Tibial nerve (tissue), 4 donors: Measurements from ENCODE around the gene NFIA. TPM values are rescaled to one million over a fixed set of nuclear protein-coding genes. Genes with fewer than 3 reads are reported as not detected.

ENCODE experiments used
- DNase-seq, 2 donors: peaks; one replicate each; pipeline ENCODE4 v3.0.0-alpha.2; 2019; ENCODE audit warnings: low spot score in 2 of 2
- H3K27ac ChIP-seq, 4 donors: fragments of 200-600 bp; sonication (generic) in 3 of 4; one replicate each; pipeline ENCODE4 v1.5.1; 2017 to 2019; ENCODE audit warnings: mild to moderate bottlenecking in 1 of 4
- H3K27me3 ChIP-seq, 2 donors: fragments of 200-600 bp; sonication (generic) in 1 of 2; one replicate each; pipeline versions ENCODE4 v1.5.1 to v1.6.0; 2017 to 2019
- H3K36me3 ChIP-seq, 3 donors: fragments of 200-600 bp; sonication (generic); one replicate each; pipeline ENCODE4 v1.5.1; 2018 to 2019
- H3K4me1 ChIP-seq, 4 donors: fragments of 200-600 bp; sonication (generic) in 3 of 4; one replicate each; pipeline ENCODE4 v1.5.1; 2017 to 2019
- H3K4me3 ChIP-seq, 4 donors: fragments of 200-600 bp; sonication (generic) in 3 of 4; one replicate each; pipeline ENCODE4 v1.5.1; 2017 to 2019; ENCODE audit warnings: mild to moderate bottlenecking in 1 of 4, moderate library complexity in 1 of 4
- H3K9me3 ChIP-seq, 4 donors: fragments of 200-600 bp; sonication (generic) in 3 of 4; one replicate each; pipeline ENCODE4 v1.5.1; 2017 to 2019
- CTCF ChIP-seq, 5 experiments: fragments of 200-600 bp in 3 of 5; fragments of 450-650 bp in 2 of 5; sonication (generic) in 3 of 5; IDR thresholded peaks; one replicate each; pipeline ENCODE4 v1.5.1; 2016 to 2019; ENCODE audit warnings: antibody characterized with exemption in 5 of 5, mild to moderate bottlenecking in 3 of 5, moderate library complexity in 2 of 5
- EP300 ChIP-seq, 2 donors: sonication (generic); formaldehyde crosslinking; IDR thresholded peaks; one replicate each; pipeline ENCODE4 v1.6.1; 2017; ENCODE audit warnings: antibody characterized with exemption in 2 of 2, mild to moderate bottlenecking in 1 of 2
- POLR2A ChIP-seq, 2 donors: fragments of 450-650 bp; IDR thresholded peaks; one replicate each; pipeline ENCODE4 v1.6.1; 2017; ENCODE audit warnings: antibody characterized with exemption in 2 of 2, mild to moderate bottlenecking in 2 of 2, moderate library complexity in 2 of 2
- WGBS, 2 donors: methylation state at CpG; one replicate each; pipeline ENCODE4 v1.1.5; 2018; 5-methylcytosine and 5-hydroxymethylcytosine counted together
- total RNA-seq, 4 donors: library from RNA; depleted of rRNA; stranded (reverse); fragments of >200 nt; gene quantifications; one replicate each; pipeline ENCODE4 v1.1.0, GENCODE V29; 2016

Gene NFIA
- total RNA-seq, 4 donors from 2014 or later, result 71.2 to 81.4 (median 75.7) TPM

- H3K9me3 ChIP-seq, result peaks cover 0 to 11% (median 4%) of the 10 kb centered on the region in 4 donors
- H3K27ac ChIP-seq, result peak overlapping the region in 3 of 4 donors; percentile 24 to 76 (median 73)
- peaks cover 0 to 8% (median 0%) of the 10 kb centered on the region in 3 donors for H3K36me3 ChIP-seq
- no peak for DNase-seq
- WGBS, 2 donors, result 30 to 33% methylated on average over 3 of the region's 3 CpGs
- TF ChIP-seq POLR2A (IDR thresholded peaks at IDR 0.05) (no peak), CTCF (IDR thresholded peaks at IDR 0.05) (no peak)
- no peaks in the 10 kb centered on the region for H3K27me3 ChIP-seq
- no peak overlapping the region for H3K4me3 ChIP-seq
- peaks cover 0 to 50% (median 17%) of the 10 kb centered on the region in 4 donors for H3K4me1 ChIP-seq
Observed at GRCh38 chr1:61111084-61112004, 29.0 kb downstream of the NFIA start.

GRCh38 chr1:61114178-61114870 lies 32.0 kb downstream of the NFIA start:
- no peak for DNase-seq
- Histone ChIP-seq H3K4me1 (peaks cover 0 to 78% (median 18%) of the 10 kb centered on the region in 4 donors), H3K27me3 (no peaks in the 10 kb centered on the region), H3K36me3 (no peaks in the 10 kb centered on the region), H3K4me3 (no peak overlapping the region), H3K9me3 (no peaks in the 10 kb centered on the region), H3K27ac (no peak overlapping the region)
- no peak for TF ChIP-seq POLR2A (IDR thresholded peaks at IDR 0.05)
- no peak for TF ChIP-seq CTCF (IDR thresholded peaks at IDR 0.05)
- TF ChIP-seq EP300 (IDR thresholded peaks at IDR 0.05), result no peak
- 90% methylated on average over 3 of the region's 3 CpGs for WGBS, 2 donors

- 91 to 92% methylated on average over 7 of the region's 7 CpGs for WGBS, 2 donors
Observed at GRCh38 chr1:61115436-61115835, 33.1 kb downstream of the NFIA start.

GRCh38 chr1:61116421-61116820 lies 34.1 kb downstream of the NFIA start:
- Histone ChIP-seq H3K4me1 (peaks cover 0 to 81% (median 21%) of the 10 kb centered on the region in 4 donors), H3K4me3 (no peak overlapping the region), H3K27me3 (no peaks in the 10 kb centered on the region), H3K27ac (peak overlapping the region; percentile 17 to 77 (median 58)), H3K36me3 (no peaks in the 10 kb centered on the region), H3K9me3 (no peaks in the 10 kb centered on the region)
- DNase-seq, result no peak
- 31 to 34% methylated on average over 6 of the region's 6 CpGs for WGBS, 2 donors
- TF ChIP-seq EP300 (IDR thresholded peaks at IDR 0.05) (peak in 1 of 2 donors; percentile 31), POLR2A (IDR thresholded peaks at IDR 0.05) (no peak), CTCF (IDR thresholded peaks at IDR 0.05) (no peak)

More at GRCh38 chr1:61115436-61115835, 33.1 kb downstream of the NFIA start:
- no peak for TF ChIP-seq EP300 (IDR thresholded peaks at IDR 0.05)
- TF ChIP-seq POLR2A (IDR thresholded peaks at IDR 0.05), result no peak
- no peak for TF ChIP-seq CTCF (IDR thresholded peaks at IDR 0.05)
- Histone ChIP-seq H3K27ac (peak overlapping the region in 2 of 4 donors; percentile 73 to 77), H3K27me3 (no peaks in the 10 kb centered on the region), H3K4me3 (no peak overlapping the region), H3K9me3 (no peaks in the 10 kb centered on the region), H3K4me1 (peaks cover 0 to 81% (median 21%) of the 10 kb centered on the region in 4 donors), H3K36me3 (no peaks in the 10 kb centered on the region)
- no peak for DNase-seq
